LHCN-M2 (cell line): ENCODE results near the gene PTPRC. TPM values are rescaled to one million over a fixed set of nuclear protein-coding genes. Genes with fewer than 3 reads are reported as not detected.

ENCODE experiments used
- DNase-seq: peaks from one replicate; pipeline ENCODE4 v3.0.0-alpha.2; 2012; ENCODE audit warnings: low read depth
- total RNA-seq: library from RNA; depleted of rRNA; stranded (reverse); fragments of >200 nt; gene quantifications from 2 replicates; pipeline ENCODE4 v1.2.3, GENCODE V29; 2014

The PTPRC gene
- total RNA-seq, 1 experiment from 2014 or later, result 0.23 TPM

GRCh38 chr1:198672124-198672523 lies 33.3 kb downstream of the PTPRC start:
- peak; percentile 47 for DNase-seq

DNA sequence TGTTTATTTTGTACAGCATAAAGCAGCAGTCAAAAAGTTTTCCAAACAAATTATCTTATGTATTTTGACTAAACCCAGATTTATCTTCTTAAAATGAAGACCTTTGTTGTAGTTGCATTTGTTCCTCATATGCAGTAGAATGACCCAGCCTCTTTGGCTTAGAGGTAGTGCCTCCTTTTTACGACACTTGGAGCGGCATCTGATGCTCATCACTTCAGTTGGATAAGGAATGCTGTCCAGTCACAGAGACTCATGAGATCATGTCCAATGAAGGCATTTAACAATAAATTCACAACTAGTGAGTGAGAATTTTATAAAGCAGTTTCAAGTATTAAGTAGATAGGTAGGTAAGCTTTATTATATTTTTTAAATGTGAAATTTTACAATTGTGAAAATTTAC lies 35.2 kb downstream of the PTPRC start:
- no peak for DNase-seq

DNA sequence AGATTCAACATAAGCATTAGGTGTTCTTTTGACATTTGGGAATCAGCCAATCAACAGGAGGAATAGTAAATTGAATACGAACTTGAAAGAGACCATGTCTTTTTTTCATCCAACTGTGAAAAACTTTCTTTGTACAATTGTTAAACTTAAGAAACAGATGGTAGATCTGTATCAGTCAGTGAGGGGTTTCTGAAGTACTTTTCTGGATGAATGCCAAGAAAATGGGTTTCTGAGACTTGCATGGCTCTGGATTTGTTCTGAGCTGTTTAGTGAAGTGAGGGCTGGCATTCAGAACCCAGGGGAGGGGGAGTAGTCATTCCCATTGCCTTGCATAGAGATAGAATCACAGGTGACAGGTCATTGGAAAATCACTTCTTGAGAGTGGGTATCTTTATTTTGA lies 37.4 kb downstream of the PTPRC start:
- no peak for DNase-seq

DNA sequence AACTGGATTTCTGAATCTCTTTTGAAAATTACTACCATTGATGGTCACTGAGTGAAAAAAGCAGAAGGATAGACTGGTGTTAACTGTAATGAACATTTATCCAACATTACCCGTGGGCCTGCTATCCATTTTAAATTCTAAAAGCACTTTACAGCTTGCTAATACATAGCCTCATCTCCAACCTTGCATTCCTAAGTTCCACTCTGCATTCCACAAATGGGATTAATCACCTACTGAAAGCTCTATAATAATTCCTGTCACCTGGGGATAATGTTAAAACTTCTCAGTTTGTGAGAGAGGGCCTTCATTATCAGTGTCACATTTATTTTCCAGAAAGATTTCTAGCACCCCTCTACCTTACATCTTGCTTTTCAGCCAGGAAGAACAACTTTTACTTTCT lies 38.2 kb downstream of the PTPRC start:
- no peak for DNase-seq

GRCh38 chr1:198677871-198678270 lies 39.0 kb downstream of the PTPRC start:
- no peak for DNase-seq

- DNase-seq, result no peak
Observed at GRCh38 chr1:198678301-198678836, 39.5 kb downstream of the PTPRC start.

- no peak for DNase-seq
Observed at GRCh38 chr1:198678901-198679329, 40.1 kb downstream of the PTPRC start.

- no peak for DNase-seq
Observed at GRCh38 chr1:198679535-198680173, 40.8 kb downstream of the PTPRC start.

- no peak for DNase-seq
Observed at GRCh38 chr1:198680174-198680875, 41.5 kb downstream of the PTPRC start.

GRCh38 chr1:198681252-198681651 lies 42.4 kb downstream of the PTPRC start:
- peak; percentile 56 for DNase-seq

DNA sequence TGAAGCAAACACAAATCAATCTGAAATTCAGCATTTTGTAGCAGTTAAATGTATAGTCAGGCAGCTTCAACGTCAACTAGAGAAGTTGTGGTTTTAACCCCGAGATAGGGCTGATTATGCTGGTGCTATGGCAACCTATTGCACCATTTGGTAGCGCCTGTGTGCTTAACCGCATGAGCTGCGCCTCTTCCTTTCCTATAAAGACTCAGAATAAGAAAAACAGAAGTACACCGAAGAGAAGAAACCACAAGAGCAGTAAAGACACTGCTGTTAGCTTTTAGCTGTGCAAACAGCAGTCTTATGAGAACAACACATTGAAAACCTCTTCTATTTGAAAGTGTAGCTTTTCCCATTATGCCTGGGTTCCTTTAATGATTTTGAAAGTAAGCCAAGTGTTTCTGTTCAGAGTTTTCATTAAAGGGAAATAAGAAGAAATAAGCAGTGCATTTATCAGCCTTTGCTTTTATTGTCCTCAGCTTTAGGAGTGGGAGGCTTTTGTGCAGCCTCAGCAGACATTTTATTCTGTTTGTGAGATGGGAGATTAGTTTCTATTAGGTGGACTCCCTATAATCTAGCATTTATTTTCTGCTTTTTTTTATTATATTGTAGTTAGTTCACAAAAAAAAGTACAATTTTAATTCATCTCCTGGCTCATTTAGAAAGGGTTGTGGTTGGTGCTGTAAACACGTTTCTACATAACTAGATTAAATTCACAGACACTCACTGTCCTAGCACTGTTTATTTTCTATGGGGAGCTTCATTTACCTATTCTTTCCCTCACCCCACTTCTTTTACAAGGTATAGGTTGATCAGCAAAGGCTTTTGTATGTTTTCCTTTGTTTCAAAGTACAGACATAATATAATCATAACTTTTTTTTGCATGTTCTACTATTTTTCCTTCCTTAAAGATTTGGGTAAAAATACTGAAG lies 43.3 kb downstream of the PTPRC start:
- DNase-seq, result peak; percentile 97

DNA sequence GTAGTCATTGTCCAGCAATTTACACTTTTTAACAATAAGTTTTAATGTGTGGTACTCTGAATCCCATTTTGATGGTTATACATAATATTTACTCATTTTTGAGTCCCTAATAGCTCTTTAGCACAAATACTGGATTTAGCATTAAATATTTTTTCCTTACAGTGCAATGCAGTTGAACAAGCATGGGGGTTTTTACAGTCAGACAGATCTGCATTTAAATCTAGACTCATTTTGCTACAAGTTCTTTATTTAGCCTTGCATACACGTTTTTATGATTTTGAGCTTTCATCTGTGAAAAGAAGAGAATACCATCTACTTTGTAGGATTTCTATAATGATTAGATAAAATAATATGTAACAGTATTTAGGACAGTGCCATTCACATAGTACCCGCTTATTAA lies 44.0 kb downstream of the PTPRC start:
- DNase-seq, result no peak

- no peak for DNase-seq
Observed at GRCh38 chr1:198683449-198683848, 44.6 kb downstream of the PTPRC start.

- DNase-seq, result peak; percentile 59
Observed at GRCh38 chr1:198686069-198686728, 47.4 kb downstream of the PTPRC start.

DNA sequence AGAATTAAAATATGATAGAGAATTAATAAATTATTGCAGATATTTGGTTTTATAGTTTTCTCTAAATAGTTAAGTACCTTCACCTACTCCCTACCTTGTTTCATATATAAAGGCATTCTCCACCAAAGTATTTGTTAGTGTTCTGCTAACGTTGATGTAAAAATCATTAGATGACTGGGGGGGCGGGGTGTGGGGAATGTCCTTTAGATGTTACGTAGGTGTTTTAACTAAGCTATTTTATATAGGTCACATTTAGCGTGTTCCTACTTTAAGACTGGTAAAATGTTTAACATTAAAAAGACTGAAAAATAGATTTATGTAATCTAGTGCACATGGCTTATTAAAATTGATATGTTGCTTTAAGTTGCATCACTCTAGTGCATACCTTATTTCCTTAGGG lies 48.6 kb downstream of the PTPRC start:
- DNase-seq, result no peak

DNA sequence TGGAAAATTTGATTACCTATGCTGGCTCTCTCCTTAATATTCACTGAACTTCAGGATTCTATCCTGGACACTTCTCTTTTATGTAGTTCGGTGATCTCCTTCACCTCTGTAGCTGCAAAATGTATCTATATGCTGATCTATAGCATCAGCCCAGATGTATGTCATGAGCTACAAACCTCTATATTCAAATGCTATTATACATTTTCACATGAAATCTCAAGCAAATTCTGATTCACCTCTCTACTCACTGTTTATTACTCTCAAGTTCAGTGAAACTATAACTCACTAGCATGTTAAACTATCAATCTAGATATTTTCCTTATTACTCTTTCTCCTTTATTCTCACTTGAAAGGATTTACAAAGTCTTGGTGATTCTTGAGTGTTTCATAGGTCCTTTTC lies 52.2 kb downstream of the PTPRC start:
- no peak for DNase-seq

DNA sequence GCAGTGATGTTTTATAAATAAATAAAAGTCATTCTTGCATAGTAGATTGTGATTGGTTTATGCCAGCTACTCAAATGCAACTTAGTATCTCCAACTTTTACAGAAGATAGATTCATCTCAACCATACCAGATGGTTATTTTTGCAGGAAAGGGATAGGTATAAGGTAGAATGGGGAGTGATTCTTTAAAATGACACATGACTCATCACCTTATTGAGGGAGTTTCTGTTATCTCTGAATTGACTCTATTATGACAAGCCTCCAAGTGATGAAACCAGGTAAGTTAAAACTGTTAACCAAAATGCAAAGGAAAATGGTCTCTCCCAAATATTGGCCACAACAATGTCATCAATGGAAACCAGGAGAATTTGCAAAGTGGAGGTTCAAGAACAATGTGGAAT lies 54.5 kb downstream of the PTPRC start:
- DNase-seq, result no peak

DNA sequence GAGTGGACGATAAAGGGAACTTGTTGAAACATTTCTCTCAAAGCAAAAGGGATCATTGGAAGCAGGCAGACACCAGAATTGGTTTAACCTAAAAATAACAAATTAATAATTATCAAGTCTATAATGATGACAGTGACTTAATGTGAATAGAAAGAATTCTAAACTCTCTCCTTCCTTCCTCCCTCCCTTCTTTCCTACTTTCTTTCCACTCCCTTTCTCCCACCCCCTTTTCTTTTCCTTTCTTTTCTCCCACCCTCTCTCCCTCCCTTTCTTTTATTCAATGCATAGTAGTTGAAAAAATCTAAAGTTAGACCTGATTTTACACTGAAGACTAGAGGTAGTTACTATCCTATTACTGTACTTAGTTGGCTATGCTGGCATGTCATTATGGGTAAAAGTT lies 55.7 kb downstream of the PTPRC start:
- DNase-seq, result no peak

GRCh38 chr1:198696211-198696610 lies 57.4 kb downstream of the PTPRC start:
- DNase-seq, result no peak

- DNase-seq, result peak; percentile 19
Observed at GRCh38 chr1:198699167-198700015, 60.6 kb downstream of the PTPRC start.

DNA sequence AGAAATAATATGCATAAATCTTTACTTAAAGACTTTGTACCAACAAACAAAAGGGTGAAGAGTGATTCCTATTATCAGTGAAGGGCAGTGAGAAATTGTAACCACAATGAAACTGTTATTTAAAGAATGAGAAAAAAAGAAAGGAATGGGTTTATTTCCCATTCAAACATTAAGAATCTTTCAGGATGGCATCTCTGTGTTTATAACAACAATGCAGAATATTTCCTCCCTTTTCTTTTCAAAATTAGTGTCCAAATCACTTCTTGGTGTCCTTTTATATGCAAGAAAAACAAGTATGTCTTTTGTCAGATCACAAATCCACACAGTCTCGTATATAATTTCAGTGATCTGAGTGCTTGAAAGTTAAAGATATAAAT lies 61.2 kb downstream of the PTPRC start:
- DNase-seq, result no peak
